Nephron progenitor cell (in vitro differentiated cells): ENCODE data around the gene ADRA2C.

Experiments used
- DNase-seq: peaks from one replicate; pipeline ENCODE4 v3.0.0; 2021
- H3K27ac Mint-ChIP-seq: 2 replicates; pipeline ENCODE4 v1.8.0; 2021; ENCODE audit warnings: mild to moderate bottlenecking, moderate library complexity, mixed read lengths
- H3K27me3 Mint-ChIP-seq: 2 replicates; pipeline ENCODE4 v1.8.0; 2021; ENCODE audit warnings: mild to moderate bottlenecking, low read depth, mixed read lengths; ENCODE audit not compliant: poor library complexity
- H3K36me3 Mint-ChIP-seq: 2 replicates; pipeline ENCODE4 v1.8.0; 2021; ENCODE audit warnings: low read depth, mixed read lengths
- H3K4me1 Mint-ChIP-seq: 2 replicates; pipeline ENCODE4 v1.8.0; 2021; ENCODE audit warnings: mixed read lengths
- H3K4me3 Mint-ChIP-seq: 2 replicates; pipeline ENCODE4 v1.8.0; 2021; ENCODE audit warnings: mild to moderate bottlenecking, moderate library complexity, mixed read lengths
- H3K9me3 Mint-ChIP-seq: 2 replicates; pipeline ENCODE4 v1.8.0; 2021; ENCODE audit warnings: mild to moderate bottlenecking, moderate library complexity, mixed read lengths
- CTCF ChIP-seq: fragments of 200-600 bp; sonication (generic); IDR thresholded peaks from 2 replicates; pipeline ENCODE4 v1.5.0; 2021; ENCODE audit warnings: antibody characterized with exemption

Gene ADRA2C

GRCh38 chr4:3769642-3770184 is 3.5 kb downstream of the ADRA2C start:
- H3K36me3 Mint-ChIP-seq, result no peaks in the 10 kb centered on the region
- no peak for TF ChIP-seq CTCF
- H3K4me1 Mint-ChIP-seq, result peaks cover 45% of the 10 kb centered on the region
- no peak for DNase-seq
- no peaks in the 10 kb centered on the region for H3K9me3 Mint-ChIP-seq
- peaks cover 35% of the 10 kb centered on the region for H3K27me3 Mint-ChIP-seq
- H3K4me3 Mint-ChIP-seq, result no peak overlapping the region
- H3K27ac Mint-ChIP-seq, result no peak overlapping the region

GRCh38 chr4:3770323-3771163 is 4.4 kb downstream of the ADRA2C start:
- H3K4me1 Mint-ChIP-seq, result peaks cover 50% of the 10 kb centered on the region
- no peak overlapping the region for H3K27ac Mint-ChIP-seq
- H3K27me3 Mint-ChIP-seq, result peaks cover 29% of the 10 kb centered on the region
- H3K36me3 Mint-ChIP-seq, result no peaks in the 10 kb centered on the region
- TF ChIP-seq CTCF, result no peak
- no peak for DNase-seq
- H3K9me3 Mint-ChIP-seq, result no peaks in the 10 kb centered on the region
- no peak overlapping the region for H3K4me3 Mint-ChIP-seq

GRCh38 chr4:3771164-3771809 is 5.1 kb downstream of the ADRA2C start:
- H3K27ac Mint-ChIP-seq, result no peak overlapping the region
- DNase-seq, result no peak
- H3K36me3 Mint-ChIP-seq, result no peaks in the 10 kb centered on the region
- TF ChIP-seq CTCF, result no peak
- no peaks in the 10 kb centered on the region for H3K9me3 Mint-ChIP-seq
- H3K4me1 Mint-ChIP-seq, result peaks cover 50% of the 10 kb centered on the region
- H3K27me3 Mint-ChIP-seq, result peaks cover 29% of the 10 kb centered on the region
- H3K4me3 Mint-ChIP-seq, result no peak overlapping the region

- Mint-ChIP-seq H3K27me3 (peaks cover 27% of the 10 kb centered on the region), H3K4me1 (peaks cover 46% of the 10 kb centered on the region), H3K36me3 (no peaks in the 10 kb centered on the region), H3K27ac (no peak overlapping the region), H3K4me3 (no peak overlapping the region), H3K9me3 (no peaks in the 10 kb centered on the region)
- DNase-seq, result no peak
- TF ChIP-seq CTCF, result no peak
Measured at GRCh38 chr4:3771939-3772495, 5.8 kb downstream of the ADRA2C start.

- no peak for TF ChIP-seq CTCF
- Mint-ChIP-seq H3K27ac (no peak overlapping the region), H3K4me1 (peaks cover 46% of the 10 kb centered on the region), H3K9me3 (no peaks in the 10 kb centered on the region), H3K27me3 (peaks cover 23% of the 10 kb centered on the region), H3K36me3 (no peaks in the 10 kb centered on the region), H3K4me3 (no peak overlapping the region)
- no peak for DNase-seq
Measured at GRCh38 chr4:3772632-3773031, 6.4 kb downstream of the ADRA2C start.
